T-cell (primary cell): Measurements from ENCODE around the gene RNU6-9. TPM values are rescaled to one million over a fixed set of nuclear protein-coding genes. Genes with fewer than 3 reads are reported as not detected.
"Not testable (repeated sequence)": the region's sequence is repeated elsewhere in the genome, so short reads cannot be mapped to it uniquely, and the experiment has no call there.

Experiments
- ATAC-seq, 4 experiments: fragments of 200-7000 bp in 3 of 4; fragments of 150-1000 bp in 1 of 4; cut with Tn5 transposase; replicated peaks in 1 of 4; 1 replicate in 3 of 4; 2 replicates in 1 of 4; pipeline ENCODE4 v1.10.0; 2021; ENCODE audit warnings: moderate library complexity in 3 of 4, mild to moderate bottlenecking in 2 of 4, moderate number of reproducible peaks in 1 of 4
- CTCF ChIA-PET, 2 donors: fragments of 300-600 bp; sonication (Branson Sonifier 250); formaldehyde crosslinking; loops; one replicate each; lab custom pipeline; 2022; ENCODE audit warnings: antibody characterized with exemption in 2 of 2; lab: Charles Lee
- POLR2A ChIA-PET, 2 donors: fragments of 300-600 bp; sonication (Branson Sonifier 250); formaldehyde crosslinking; loops; one replicate each; lab custom pipeline; 2022; ENCODE audit warnings: antibody characterized with exemption in 2 of 2; lab: Charles Lee
- DNase-seq, 35 experiments: peaks; one replicate each; pipeline versions ENCODE4 v3.0.0 to v3.0.0-alpha.2; 2013 to 2023
- H3K27ac ChIP-seq: one replicate; pipeline ENCODE4 v1.5.1; 2013; ENCODE audit warnings: low read length
- H3K27me3 ChIP-seq, 2 experiments: replicated peaks in 1 of 2; 1 replicate in 1 of 2; 2 replicates in 1 of 2; pipeline versions ENCODE4 v1.6.1 to v1.7.0; 2013; ENCODE audit warnings: low read length in 1 of 2, mixed read lengths in 1 of 2; ENCODE audit not compliant: control insufficient read depth in 2 of 2, insufficient read depth in 2 of 2; ENCODE audit errors: extremely low read depth in 1 of 2
- H3K36me3 ChIP-seq, 2 donors: 1 replicate in 1 of 2; 2 replicates in 1 of 2; pipeline versions ENCODE4 v1.6.1 to v1.7.0; 2013; ENCODE audit warnings: low read length in 1 of 2; ENCODE audit not compliant: control insufficient read depth in 2 of 2, insufficient read depth in 1 of 2; ENCODE audit errors: extremely low read depth in 1 of 2
- H3K4me1 ChIP-seq, 2 experiments: 1 replicate in 1 of 2; 2 replicates in 1 of 2; pipeline versions ENCODE4 v1.6.1 to v1.7.0; 2013; ENCODE audit warnings: low read length in 2 of 2, mixed read lengths in 1 of 2; ENCODE audit not compliant: insufficient read depth in 2 of 2, control insufficient read depth in 1 of 2; ENCODE audit errors: extremely low read depth in 1 of 2
- H3K4me3 ChIP-seq, 2 donors: 1 replicate in 1 of 2; 2 replicates in 1 of 2; pipeline versions ENCODE4 v1.5.1 to v1.7.0; 2013; ENCODE audit warnings: mild to moderate bottlenecking in 2 of 2, low read length in 1 of 2, moderate library complexity in 1 of 2; ENCODE audit not compliant: control insufficient read depth in 1 of 2; ENCODE audit errors: extremely low read depth in 1 of 2
- H3K9me3 ChIP-seq: 2 replicates; pipeline ENCODE4 v1.7.0; 2013
- H3K27ac Mint-ChIP-seq, 2 donors: one replicate each; pipeline ENCODE4 v1.8.0; 2020 to 2021; ENCODE audit warnings: mild to moderate bottlenecking in 2 of 2, mixed read lengths in 2 of 2
- H3K27me3 Mint-ChIP-seq, 2 donors: one replicate each; pipeline ENCODE4 v1.8.0; 2021 to 2022; ENCODE audit warnings: mixed read lengths in 2 of 2
- H3K36me3 Mint-ChIP-seq: one replicate; pipeline ENCODE4 v1.8.0; 2021; ENCODE audit warnings: mixed read lengths
- H3K4me1 Mint-ChIP-seq, 3 donors: one replicate each; pipeline ENCODE4 v1.8.0; 2020 to 2022; ENCODE audit warnings: mixed read lengths in 3 of 3, mild to moderate bottlenecking in 1 of 3
- H3K4me3 Mint-ChIP-seq, 3 donors: one replicate each; pipeline ENCODE4 v1.8.0; 2020 to 2022; ENCODE audit warnings: mild to moderate bottlenecking in 3 of 3, mixed read lengths in 3 of 3, moderate library complexity in 3 of 3
- H3K9me3 Mint-ChIP-seq, 3 donors: one replicate each; pipeline ENCODE4 v1.8.0; 2020 to 2022; ENCODE audit warnings: mixed read lengths in 3 of 3
- WGBS: methylation state at CpG from one replicate; pipeline ENCODE4 v1.1.5; 2013; ENCODE audit warnings: missing lambda C conversion rate; ENCODE audit not compliant: insufficient coverage; 5-methylcytosine and 5-hydroxymethylcytosine counted together
- total RNA-seq, 35 experiments: library from RNA in 6 of 35; stranded (reverse) in 6 of 35; fragments of 120-200 nt in 1 of 35; gene quantifications; one replicate each; pipeline versions ENCODE4 v1.2.1 to v1.2.4 and lab custom pipeline; 2013 to 2026

RNU6-9 gene
- total RNA-seq, 5 donors from 2014 or later (not counting 1 experiment from before 2014, with no cell fraction given): not detected

DNA sequence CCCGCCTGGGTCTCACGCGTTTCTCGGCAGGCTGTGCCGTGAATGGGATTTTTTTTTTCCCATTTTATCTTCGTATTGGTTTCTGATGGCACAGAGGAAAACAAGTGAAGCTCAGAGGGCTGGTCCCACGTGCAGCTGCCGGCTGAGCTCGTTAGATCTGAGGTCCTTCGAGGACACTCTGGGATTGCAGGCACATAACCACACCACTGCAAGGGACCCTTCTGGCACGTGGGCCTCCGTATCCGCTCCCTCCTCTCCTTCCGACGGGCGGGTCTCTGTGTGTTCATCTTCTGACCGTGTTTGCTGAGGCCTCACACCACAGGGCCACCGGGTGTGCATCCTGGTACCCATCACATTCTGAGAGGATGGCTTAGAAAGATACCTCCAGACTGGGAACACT is 17.2 kb upstream of the RNU6-9 start:
- Histone ChIP-seq H3K27me3 (no peaks in the 10 kb centered on the region), H3K4me1 (peaks cover 2 to 30% of the 10 kb centered on the region in 2 experiments), H3K27ac (no peak overlapping the region), H3K36me3 (peaks cover 15 to 20% of the 10 kb centered on the region in 2 donors), H3K4me3 (no peak overlapping the region), H3K9me3 (no peaks in the 10 kb centered on the region)
- Mint-ChIP-seq H3K4me1 (peaks cover 10 to 15% (median 12%) of the 10 kb centered on the region in 3 donors), H3K27ac (no peak overlapping the region), H3K27me3 (no peaks in the 10 kb centered on the region), H3K4me3 (no peak overlapping the region), H3K36me3 (peaks cover 14% of the 10 kb centered on the region), H3K9me3 (no peaks in the 10 kb centered on the region)
- WGBS: 90% methylated on average over 8 of the region's 18 CpGs
- ChIA-PET POLR2A (no interaction called here), CTCF (interaction anchor here in 1 of 2 donors (1.4 kb wide), 1 partner anchor 13 kb away, joined by 3 read pairs; no protein-coding TSS in a partner anchor)
- DNase-seq (no peak), ATAC-seq (no peak)

- ATAC-seq: no peak
- ChIA-PET CTCF (no interaction called here), POLR2A (interaction anchor here in 1 of 2 donors (0.6 kb wide), 1 partner anchor 29 kb away, joined by 4 read pairs; no protein-coding TSS in a partner anchor)
Measured at GRCh38 chr19:876780-877314, 16.4 kb upstream of the RNU6-9 start.

DNA sequence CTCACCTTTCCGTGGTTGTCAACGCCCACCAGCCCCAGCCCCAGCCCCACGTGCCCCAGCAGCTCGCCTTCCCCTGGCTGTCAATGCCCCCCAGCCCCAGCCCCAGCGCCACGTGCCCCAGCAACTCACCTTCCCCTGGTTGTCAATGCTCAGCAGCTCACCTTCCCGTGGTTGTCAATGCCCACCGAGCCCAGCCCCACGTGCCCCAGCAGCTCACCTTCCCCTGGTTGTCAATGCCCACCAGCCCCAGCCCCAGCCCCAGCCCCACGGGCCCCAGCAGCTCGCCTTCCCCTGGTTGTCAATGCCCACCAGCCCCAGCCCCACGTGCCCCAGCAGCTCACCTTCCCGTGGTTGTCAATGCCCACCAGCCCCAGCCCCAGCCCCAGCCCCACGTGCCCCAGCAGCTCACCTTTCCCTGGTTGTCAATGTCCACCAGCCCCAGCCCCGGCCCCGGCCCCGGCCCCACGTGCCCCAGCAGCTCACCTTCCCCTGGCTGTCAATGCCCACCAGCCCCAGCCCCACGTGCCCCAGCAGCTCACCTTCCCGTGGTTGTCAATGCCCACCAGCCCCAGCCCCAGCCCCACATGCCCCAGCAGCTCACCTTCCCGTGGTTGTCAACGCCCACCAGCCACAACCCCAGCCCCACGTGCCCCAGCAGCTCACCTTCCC is 15.2 kb upstream of the RNU6-9 start:
- H3K9me3 ChIP-seq, H3K9me3 Mint-ChIP-seq, H3K4me1 Mint-ChIP-seq, H3K27ac ChIP-seq, H3K27me3 ChIP-seq, H3K4me3 ChIP-seq, H3K27ac Mint-ChIP-seq, DNase-seq, ATAC-seq, H3K27me3 Mint-ChIP-seq, H3K4me3 Mint-ChIP-seq: not testable (repeated sequence)
- H3K36me3 Mint-ChIP-seq: peaks cover 11% of the 10 kb centered on the region
- peaks cover 22 to 37% of the 10 kb centered on the region in 2 donors for H3K36me3 ChIP-seq
- peaks cover 0 to 16% of the 10 kb centered on the region in 2 experiments for H3K4me1 ChIP-seq
- 77% methylated on average over 12 of the region's 23 CpGs for WGBS
- ChIA-PET CTCF (interaction anchor here (0.6 to 1.0 kb wide), 3 partner anchors 78 to 124 kb away, joined by 5 to 9 read pairs (median 5); no protein-coding TSS in a partner anchor), POLR2A (interaction anchor here in 1 of 2 donors (0.6 to 1.2 kb wide), 2 partner anchors 12 to 182 kb away, joined by 3 read pairs; no protein-coding TSS in a partner anchor)

More at GRCh38 chr19:876780-877314, 16.4 kb upstream of the RNU6-9 start:
- Histone ChIP-seq H3K36me3 (peaks cover 22 to 25% of the 10 kb centered on the region in 2 donors), H3K9me3 (no peaks in the 10 kb centered on the region), H3K27ac (no peak overlapping the region), H3K27me3 (no peaks in the 10 kb centered on the region), H3K4me3 (no peak overlapping the region), H3K4me1 (peaks cover 2 to 24% of the 10 kb centered on the region in 2 experiments)
- H3K27me3 Mint-ChIP-seq: no peaks in the 10 kb centered on the region
- no peak overlapping the region for H3K4me3 Mint-ChIP-seq
- peaks cover 9 to 12% (median 10%) of the 10 kb centered on the region in 3 donors for H3K4me1 Mint-ChIP-seq
- no peak for DNase-seq
- WGBS: 89% methylated on average over 29 of the region's 29 CpGs
- H3K36me3 Mint-ChIP-seq: peaks cover 11% of the 10 kb centered on the region
- no peaks in the 10 kb centered on the region for H3K9me3 Mint-ChIP-seq
- H3K27ac Mint-ChIP-seq: no peak overlapping the region

DNA sequence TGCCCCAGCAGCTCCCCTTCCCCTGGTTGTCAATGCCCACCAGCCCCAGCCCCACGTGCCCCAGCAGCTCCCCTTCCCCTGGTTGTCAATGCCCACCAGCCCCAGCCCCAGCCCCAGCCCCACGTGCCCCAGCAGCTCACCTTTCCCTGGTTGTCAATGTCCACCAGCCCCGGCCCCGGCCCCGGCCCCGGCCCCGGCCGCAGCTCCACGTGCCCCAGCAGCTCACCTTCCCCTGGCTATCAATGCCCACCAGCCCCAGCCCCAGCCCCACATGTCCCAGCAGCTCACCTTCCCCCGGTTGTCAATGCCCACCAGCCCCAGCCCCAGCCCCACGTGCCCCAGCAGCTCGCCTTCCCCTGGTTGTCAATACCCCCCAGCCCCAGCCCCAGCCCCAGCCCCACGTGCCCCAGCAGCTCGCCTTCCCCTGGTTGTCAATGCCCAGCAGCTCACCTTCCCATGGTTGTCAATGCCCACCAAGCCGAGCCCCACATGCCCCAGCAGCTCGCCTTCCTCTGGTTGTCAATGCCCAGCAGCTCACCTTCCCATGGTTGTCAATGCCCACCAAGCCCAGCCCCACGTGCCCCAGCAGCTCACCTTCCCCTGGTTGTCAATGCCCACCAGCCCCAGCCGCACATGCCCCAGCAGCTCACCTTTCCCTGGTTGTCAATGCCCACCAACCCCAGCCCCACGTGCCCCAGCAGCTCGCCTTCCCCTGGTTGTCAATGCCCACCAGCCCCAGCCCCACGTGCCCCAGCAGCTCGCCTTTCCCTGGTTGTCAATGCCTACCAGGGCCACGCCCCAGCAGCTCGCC is 14.3 kb upstream of the RNU6-9 start:
- POLR2A ChIA-PET: interaction anchor here in 1 of 2 donors (0.6 to 1.2 kb wide), 2 partner anchors 13 to 181 kb away, joined by 3 read pairs; no protein-coding TSS in a partner anchor
- H3K9me3 ChIP-seq, H3K27me3 ChIP-seq, H3K4me3 Mint-ChIP-seq, H3K4me3 ChIP-seq, H3K27ac Mint-ChIP-seq, H3K27me3 Mint-ChIP-seq, H3K27ac ChIP-seq, H3K9me3 Mint-ChIP-seq, H3K4me1 Mint-ChIP-seq, H3K4me1 ChIP-seq, DNase-seq, ATAC-seq: not testable (repeated sequence)
- CTCF ChIA-PET: interaction anchor here (0.6 to 1.1 kb wide), 4 partner anchors 8 to 124 kb away, joined by 3 to 9 read pairs (median 6); no protein-coding TSS in a partner anchor
- peaks cover 20 to 45% of the 10 kb centered on the region in 2 donors for H3K36me3 ChIP-seq
- WGBS: 93% methylated on average over 15 of the region's 24 CpGs
- peaks cover 13% of the 10 kb centered on the region for H3K36me3 Mint-ChIP-seq

GRCh38 chr19:879711-880438 is 13.4 kb upstream of the RNU6-9 start:
- Histone ChIP-seq H3K27ac (no peak overlapping the region), H3K4me3 (no peak overlapping the region), H3K36me3 (peaks cover 24 to 54% of the 10 kb centered on the region in 2 donors), H3K27me3 (no peaks in the 10 kb centered on the region), H3K9me3 (no peaks in the 10 kb centered on the region), H3K4me1 (peaks cover 0 to 11% of the 10 kb centered on the region in 2 experiments)
- DNase-seq (no peak), ATAC-seq (no peak)
- Mint-ChIP-seq H3K36me3 (peaks cover 13% of the 10 kb centered on the region), H3K9me3 (no peaks in the 10 kb centered on the region), H3K27me3 (no peaks in the 10 kb centered on the region), H3K4me3 (no peak overlapping the region), H3K27ac (no peak overlapping the region), H3K4me1 (peaks cover 0 to 3% (median 0%) of the 10 kb centered on the region in 3 donors)
- ChIA-PET POLR2A (interaction anchor here in 1 of 2 donors (0.7 kb wide), 1 partner anchor 106 kb away, joined by 8 read pairs; no protein-coding TSS in a partner anchor), CTCF (interaction anchor here in 1 of 2 donors (1.1 kb wide), 1 partner anchor 40 kb away, joined by 3 read pairs; no protein-coding TSS in a partner anchor)
- 95% methylated on average over 33 of the region's 37 CpGs for WGBS
